GM21737 (cell line): ENCODE results near the gene ENO4.

Experiments
- ATAC-seq: cut with Tn5 transposase; IDR thresholded peaks from one replicate; pipeline ENCODE4 v1.9.1; 2021; ENCODE audit warnings: mild to moderate bottlenecking, moderate library complexity; ENCODE audit not compliant: unreplicated experiment

The ENO4 gene

GRCh38 chr10:116866987-116867595 is 17.8 kb downstream of the ENO4 start:
- ATAC-seq: no peak

- ATAC-seq: no peak
These were observed 18.9 kb downstream of the ENO4 start for GRCh38 chr10:116868198-116868676.

- ATAC-seq: no peak
These were observed 19.4 kb downstream of the ENO4 start for GRCh38 chr10:116868722-116869121.

- ATAC-seq: no peak
These were observed 21.6 kb downstream of the ENO4 start for GRCh38 chr10:116870949-116871348.

DNA sequence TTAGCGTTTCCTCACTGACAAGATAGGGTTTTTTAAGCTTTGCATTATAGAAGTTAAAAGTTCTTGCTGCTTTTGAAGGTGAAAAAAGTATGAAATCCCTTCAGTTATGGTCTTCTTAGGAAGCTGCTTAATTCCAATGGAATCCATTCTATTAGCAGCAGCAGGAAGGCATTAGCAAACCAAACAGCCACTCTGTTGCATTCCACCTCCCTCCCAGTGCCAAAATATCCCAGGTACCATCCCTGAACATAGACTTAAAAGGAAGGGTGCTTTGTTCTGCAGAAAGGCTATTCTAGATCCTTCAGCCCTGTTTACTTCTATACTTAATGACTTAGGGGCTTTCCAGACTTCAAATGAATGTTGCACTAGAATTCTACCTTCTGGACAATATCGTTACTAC is 23.8 kb downstream of the ENO4 start:
- no peak for ATAC-seq

- no peak for ATAC-seq
These were observed 26.6 kb downstream of the ENO4 start for GRCh38 chr10:116875897-116876296.

GRCh38 chr10:116877391-116877790 is 28.1 kb downstream of the ENO4 start:
- no peak for ATAC-seq

GRCh38 chr10:116878123-116878522 is 28.8 kb downstream of the ENO4 start:
- no peak for ATAC-seq

DNA sequence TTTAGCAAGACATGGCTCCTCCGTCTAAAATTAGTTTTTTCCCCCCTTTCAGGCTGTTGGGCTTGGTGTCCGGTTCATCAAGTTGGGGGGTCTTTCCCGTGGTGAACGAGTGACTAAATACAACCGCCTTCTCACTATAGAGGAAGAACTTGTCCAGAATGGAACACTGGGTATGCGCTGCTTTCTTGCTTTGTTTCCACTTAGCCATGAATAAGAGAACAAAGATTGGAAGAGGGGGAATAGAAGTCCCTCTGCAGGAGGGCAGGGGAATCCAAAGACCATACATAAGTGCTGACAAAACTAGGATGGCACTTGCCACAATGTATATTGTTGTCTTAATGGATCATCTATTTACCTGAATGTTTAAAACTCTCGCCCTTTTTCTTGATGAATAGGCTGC is 30.5 kb downstream of the ENO4 start:
- ATAC-seq: no peak

DNA sequence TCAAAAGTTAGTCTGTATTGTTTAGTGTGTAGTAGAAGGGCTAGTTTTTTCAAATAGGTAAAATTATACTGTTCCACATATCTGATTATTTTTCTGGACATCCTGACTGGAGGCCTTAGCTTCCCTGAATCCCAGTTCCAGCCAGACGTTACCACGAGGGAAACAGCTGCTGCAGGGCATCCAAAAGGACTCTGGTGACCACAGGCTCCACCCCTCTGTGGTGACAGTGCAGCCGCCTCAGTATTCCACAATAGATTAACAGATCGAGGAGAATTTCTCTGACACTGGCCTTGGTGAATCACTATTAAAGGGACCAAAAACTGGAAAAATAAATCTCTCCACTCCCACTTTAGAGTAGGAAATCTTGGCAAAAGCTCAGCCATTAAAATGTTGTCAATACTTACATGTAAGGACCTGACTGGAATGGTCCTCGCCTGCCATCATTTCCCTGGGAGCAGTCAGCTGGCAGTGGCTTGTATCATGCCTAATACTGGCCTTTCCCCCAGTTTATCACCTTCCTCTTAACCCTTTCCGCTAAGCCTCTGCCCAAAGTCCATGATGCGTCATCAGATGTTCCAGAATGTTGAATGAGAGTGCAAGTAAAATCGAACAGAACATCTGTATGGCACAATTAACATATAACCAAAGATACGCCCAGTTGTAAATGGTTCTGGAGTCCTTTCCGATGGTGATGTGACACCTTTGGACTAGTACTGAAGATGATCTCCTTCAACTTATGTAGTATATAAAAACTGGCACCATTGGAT is 31.6 kb downstream of the ENO4 start:
- ATAC-seq: no peak

GRCh38 chr10:116882639-116883038 is 33.3 kb downstream of the ENO4 start:
- ATAC-seq: no peak

GRCh38 chr10:116886772-116887171 is 37.5 kb downstream of the ENO4 start:
- ATAC-seq: no peak

GRCh38 chr10:116888380-116889055 is 39.2 kb downstream of the ENO4 start:
- ATAC-seq: no peak

GRCh38 chr10:116889066-116889465 is 39.8 kb downstream of the ENO4 start:
- no peak for ATAC-seq

- no peak for ATAC-seq
These were observed 41.9 kb downstream of the ENO4 start for GRCh38 chr10:116891208-116891607.

GRCh38 chr10:116892907-116893685 is 43.8 kb downstream of the ENO4 start:
- ATAC-seq: no peak

DNA sequence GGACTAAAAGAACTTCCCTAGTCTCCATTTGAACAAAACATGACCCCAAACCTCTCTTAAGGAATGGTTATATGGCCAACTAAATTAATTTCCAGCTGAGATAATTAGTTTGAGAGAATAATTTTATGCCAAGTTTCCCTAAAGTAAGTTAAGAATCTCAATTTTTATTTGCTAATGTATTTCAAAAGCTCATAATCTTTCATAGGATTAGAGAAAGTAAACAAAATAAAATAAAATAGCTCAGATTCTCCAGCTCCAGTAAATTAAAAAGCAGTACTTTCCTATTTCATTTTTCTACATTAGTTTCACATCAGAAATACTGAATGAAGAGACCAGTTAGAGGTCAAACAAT is 44.4 kb downstream of the ENO4 start:
- no peak for ATAC-seq

DNA sequence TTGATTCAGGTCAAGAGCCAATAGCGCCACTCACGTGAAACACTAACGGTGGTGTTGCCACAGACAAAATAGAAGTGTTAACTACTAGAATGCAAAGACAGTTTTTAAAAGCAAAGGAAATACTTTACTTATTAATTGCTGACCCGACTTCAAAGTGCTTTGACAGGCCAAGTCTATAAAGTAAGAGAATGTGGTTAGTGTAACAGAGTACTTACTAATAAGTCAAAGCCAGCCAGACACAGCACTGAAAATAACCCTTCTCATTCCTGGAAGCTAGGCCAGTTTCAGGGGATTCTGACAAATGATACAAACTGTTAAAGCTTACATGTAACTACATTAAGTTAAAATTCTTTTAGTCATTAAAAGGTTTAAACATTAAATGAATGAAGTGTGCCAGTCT is 50.3 kb downstream of the ENO4 start:
- ATAC-seq: no peak

- no peak for ATAC-seq
These were observed 56.5 kb downstream of the ENO4 start for GRCh38 chr10:116905845-116906210.

DNA sequence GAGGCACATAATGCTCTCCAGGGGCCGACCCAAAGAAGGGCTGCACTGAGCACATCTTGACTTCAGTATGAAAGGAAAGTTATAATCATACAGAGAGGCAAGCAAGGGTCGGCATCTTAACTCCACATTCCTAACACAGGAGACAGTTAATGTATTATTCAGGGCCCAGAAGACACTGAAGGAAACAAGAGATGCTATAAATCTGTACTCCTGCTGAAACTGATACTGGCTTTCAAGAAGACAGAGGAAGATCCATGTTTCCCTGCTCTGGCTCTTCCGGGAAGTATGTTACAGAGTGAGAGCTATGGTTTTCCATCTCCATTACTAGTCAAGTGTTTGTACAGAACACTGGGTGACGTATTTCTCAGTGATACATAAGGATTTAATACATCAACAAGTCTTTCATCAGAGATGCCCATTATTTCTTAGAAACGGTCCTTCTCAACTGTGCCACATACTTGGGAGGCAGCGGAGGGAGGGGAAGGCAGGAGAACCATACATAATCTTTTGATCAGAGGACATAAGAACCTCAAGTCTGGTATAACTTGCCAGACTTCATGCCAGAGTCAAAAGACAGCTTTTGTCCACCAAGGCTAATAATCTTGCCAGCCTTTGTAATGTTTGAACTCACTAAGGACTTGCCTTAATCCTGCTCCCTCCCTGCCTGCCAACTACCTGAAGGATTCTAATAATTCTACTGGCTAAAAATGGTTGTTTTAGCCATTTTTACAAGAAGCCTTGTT is 58.1 kb downstream of the ENO4 start:
- no peak for ATAC-seq

DNA sequence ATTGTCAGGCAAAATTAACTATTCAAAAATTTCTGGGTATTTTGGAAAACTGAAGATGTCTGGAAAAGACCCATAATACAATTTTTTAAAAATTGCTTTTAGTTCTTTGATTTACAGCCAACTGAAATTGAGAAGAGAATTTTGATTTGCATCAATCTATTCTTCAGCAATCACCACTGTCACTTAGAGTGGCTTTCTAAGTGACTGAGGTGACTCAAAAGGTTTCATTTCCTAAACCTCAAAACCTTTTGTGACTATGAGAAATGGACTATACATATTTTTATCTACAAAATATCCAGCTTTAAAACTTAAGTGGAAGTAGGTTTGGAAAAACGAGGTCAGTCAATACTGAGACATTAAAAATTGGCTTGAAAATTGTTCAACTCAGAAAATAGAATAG is 60.0 kb downstream of the ENO4 start:
- ATAC-seq: no peak
